ENCODE measurements around the gene UTP14A.
"Not testable (repeated sequence)": the region's sequence is repeated elsewhere in the genome, so short reads cannot be mapped to it uniquely, and the experiment has no call there.

Gene UTP14A, protein sequence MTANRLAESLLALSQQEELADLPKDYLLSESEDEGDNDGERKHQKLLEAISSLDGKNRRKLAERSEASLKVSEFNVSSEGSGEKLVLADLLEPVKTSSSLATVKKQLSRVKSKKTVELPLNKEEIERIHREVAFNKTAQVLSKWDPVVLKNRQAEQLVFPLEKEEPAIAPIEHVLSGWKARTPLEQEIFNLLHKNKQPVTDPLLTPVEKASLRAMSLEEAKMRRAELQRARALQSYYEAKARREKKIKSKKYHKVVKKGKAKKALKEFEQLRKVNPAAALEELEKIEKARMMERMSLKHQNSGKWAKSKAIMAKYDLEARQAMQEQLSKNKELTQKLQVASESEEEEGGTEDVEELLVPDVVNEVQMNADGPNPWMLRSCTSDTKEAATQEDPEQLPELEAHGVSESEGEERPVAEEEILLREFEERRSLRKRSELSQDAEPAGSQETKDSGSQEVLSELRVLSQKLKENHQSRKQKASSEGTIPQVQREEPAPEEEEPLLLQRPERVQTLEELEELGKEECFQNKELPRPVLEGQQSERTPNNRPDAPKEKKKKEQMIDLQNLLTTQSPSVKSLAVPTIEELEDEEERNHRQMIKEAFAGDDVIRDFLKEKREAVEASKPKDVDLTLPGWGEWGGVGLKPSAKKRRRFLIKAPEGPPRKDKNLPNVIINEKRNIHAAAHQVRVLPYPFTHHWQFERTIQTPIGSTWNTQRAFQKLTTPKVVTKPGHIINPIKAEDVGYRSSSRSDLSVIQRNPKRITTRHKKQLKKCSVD

DNA sequence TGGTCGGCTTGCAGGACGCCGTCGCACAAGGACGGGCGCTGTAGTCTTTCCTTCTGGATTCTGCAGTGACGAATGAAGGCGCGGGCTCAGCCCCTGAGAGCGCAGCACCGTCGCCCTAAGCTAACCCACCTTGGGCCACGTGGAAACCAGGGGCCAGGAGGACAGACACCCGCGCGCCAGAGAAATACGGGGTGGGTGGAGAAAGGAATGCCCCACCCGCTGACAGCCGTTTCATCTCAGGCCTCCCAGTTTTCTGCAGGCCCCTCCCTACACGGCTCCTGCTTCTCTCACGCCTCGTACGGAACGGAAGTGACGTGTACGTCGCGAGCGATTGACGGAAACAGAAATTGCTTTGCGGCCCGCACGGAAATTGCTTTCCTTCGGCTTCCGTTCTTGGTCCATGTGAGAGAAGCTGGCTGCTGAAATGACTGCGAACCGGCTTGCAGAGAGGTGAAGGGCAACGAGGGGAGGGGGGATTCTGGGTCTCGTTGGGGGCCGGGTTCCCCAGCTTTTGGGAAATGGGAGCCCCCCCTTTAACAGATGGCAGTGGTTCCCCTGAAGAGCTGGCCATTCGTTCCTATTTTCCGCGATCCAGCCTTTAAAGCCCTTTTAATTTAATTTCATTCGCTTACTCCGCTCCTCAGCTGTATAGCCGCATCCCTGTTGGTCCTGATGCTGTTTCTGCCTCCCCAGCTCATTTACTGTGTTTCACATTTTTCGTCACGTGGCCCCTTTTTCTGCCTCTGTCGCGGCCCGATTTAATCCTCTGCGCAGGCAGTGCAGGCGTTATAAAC lies at the start of gene UTP14A:
UTP14A (plus strand) TSS at position 378 of the 794 bp plus-strand sequence; CDS start at position 425, 47 bp downstream.
- peak; percentile 64 for DNase-seq (ENCODE audit: low spot score)

DNA sequence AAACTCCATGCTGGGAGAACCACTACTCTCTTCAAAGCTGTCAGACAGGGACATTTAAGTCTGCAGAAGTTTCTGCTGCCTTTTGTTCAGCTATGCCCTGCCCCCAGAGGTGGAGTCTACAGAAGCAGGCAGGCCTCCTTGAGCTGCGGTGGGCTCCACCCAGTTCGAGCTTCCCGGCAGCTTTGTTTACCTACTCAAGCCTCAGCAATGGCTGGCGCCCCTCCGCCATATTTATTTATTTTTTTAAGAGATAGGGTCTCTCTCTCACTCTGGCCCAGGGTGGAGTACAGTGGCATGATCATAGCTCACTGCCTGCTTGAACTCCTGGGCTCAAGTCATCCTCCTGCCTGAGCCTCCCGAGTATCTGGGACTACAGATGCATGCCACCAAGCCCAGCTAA lies 46.8 kb upstream of the UTP14A start:
- DNase-seq (ENCODE audit: low spot score) = not testable (repeated sequence)

DNA sequence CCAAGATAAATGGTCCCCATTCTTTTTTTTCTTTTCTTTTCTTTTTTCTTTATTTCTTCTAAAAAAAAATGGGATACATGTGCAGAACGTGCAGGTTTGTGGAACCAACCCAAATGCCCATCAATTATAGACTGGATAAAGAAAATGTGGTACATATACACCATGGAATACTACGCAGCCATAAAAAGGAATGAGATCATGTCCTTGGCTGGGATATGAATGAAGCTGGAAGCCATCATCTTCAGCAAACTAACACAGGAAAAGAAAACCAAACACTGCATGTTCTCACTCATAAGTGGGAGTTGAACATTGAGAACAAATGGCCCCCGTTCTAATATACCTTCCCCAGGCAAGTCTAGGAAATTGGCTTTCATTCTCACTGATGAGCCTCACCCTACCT lies 39.6 kb upstream of the UTP14A start:
- not testable (repeated sequence) for DNase-seq (ENCODE audit: low spot score)

DNA sequence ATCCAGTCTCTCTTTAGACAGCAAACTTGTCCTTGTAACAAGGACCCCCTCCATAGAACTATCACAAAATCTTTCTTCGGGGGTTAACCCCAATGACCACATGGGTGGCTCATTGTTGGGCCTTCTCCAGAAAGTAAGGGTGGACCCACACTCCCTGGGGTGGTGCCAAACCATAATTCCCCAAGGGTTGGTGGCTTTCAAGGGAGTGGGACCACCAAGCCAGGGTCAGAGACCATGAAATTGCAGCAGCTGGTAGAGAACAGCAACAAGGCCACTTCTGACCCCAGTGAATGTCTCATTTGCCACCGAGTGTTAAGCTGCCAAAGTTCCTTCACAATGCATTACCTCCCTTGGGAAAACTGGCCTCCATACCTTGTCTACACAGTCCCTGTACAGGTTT lies 33.4 kb upstream of the UTP14A start:
- DNase-seq (ENCODE audit: low spot score) = no peak

DNA sequence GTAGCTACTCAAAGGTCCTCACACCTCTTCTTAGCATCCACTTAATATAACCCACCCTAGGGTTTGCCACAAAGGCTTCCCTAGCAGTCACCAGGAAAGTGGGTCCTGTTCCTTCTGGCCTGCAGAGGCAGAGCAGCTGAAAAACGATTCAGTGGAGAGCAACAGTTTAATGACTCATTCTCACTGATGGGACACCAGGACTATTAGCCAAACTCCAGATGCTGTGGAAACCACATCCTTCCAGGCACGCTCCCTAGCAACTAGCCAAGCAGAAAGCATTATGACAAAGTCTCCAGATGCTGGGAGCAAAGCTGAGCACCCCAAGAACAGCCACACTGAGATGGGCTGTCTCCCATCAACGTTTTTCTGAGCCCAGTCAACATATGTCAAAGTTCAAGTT lies 30.3 kb upstream of the UTP14A start:
- DNase-seq (ENCODE audit: low spot score) = no peak

DNA sequence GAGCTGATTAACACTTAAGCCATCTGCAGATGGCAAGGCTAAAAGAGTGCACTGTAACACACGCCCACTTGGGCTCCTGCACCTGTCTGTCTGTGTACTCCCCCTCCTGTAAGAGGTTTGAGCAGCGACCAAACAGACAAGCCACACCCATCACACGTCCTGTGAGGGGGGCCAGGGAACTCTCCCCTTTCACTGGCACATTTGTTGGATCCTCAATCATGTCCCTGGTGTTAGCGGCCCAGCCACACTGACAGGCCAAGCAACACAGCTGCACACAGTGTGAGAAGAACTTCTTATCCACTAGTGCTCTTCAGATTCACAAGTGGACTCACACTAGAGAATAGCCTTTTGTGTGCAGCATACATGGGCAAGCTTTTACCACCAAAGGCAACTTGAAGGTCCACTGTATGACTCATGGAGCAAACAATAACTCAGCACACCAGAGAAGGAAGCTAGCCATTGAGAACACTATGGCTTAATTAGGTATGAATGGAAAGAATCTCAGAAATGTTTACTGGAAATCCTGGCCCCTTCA lies 29.1 kb upstream of the UTP14A start:
- no peak for DNase-seq (ENCODE audit: low spot score)

DNA sequence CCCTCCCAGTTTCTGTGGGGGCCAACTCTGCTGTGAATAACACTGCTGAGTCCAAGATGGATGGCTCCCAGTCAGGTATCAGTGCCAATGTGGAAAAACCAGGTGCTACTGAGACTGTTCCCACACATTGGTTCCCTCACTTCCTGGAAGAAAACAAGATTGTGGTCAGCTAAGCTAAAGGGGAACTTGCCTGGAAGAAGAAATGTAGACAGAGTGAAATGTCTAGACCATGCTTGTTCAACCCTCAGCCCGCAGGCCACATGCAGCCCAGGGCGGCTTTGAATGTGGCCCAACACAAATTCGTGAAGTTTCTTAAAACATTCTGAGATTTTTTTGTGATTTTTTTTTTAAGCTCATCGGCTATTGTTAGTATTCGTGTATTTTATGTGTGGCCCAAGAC lies 28.6 kb upstream of the UTP14A start:
- DNase-seq (ENCODE audit: low spot score) = no peak

DNA sequence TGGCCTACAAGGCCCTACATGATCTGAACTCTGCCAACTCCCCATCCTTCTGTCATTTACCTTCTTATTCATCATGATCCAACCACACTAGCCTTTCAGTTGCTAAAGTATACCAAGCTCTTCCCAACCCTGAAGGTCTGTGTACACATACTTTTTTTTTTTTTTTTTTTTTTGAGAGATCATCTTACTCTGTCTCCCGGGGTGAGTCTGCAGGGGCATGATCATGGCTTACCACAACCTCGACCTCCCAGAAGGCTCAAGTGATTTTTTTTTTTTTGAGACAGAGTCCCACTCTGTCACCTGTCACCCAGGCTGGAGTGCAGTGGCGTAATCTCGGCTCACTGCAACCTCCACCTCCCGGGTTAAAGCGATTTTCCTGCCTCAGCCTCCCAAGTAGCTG lies 5.9 kb upstream of the UTP14A start:
- no peak for DNase-seq (ENCODE audit: low spot score)

DNA sequence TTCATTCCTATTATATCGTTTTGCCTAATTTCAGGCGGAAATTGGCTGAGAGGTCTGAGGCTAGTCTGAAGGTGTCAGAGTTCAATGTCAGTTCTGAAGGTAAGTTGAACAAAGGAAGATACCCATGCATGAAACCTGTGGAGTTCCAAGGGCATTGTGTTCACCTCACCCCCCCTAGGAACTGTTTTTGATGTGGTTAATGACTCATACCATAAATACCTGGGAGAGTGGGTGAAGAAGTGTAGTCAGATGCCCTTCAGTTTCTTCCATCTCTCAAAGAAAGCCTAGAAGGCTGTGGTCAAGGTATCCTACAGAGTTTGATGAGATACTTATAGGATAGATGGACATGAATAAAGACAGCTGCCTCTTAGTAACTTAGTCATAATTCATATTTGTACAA lies 2.7 kb downstream of the UTP14A start:
- no peak for DNase-seq (ENCODE audit: low spot score)

DNA sequence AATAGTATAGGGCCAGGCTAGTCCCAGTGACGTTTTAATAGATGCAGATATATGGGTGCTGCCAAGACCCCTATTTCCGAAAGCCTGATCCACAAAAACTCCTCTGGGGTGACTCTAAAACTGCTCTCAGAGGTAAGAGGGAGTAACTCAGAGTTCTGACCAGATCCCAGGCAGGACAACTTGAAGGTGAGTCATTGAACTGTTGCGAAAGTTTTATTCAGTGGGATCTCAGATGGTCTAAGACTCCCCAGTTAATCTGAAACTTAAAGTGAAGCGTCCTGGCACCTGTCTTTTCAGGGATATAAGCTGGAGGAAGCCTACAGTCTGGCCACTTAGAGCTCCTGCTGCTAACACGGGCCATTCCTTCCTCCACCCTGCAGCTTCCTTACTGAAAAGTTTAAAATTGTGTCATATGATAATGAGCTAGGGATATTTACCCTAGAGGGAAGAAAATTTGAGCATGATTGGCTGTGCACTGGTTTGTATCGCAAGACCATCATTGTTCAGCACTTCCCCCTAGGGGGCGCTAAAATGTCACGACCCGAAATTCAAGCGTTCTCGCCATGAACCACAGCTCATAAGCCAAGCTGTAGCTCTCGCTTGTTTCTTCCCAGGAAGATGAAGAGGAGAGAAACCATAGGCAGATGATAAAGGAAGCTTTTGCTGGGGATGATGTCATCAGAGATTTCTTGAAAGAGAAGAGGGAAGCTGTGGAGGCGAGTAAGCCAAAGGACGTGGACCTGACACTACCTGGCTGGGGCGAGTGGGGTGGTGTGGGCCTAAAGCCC lies 19.5 kb downstream of the UTP14A start:
- DNase-seq (ENCODE audit: low spot score) = peak; percentile 55

DNA sequence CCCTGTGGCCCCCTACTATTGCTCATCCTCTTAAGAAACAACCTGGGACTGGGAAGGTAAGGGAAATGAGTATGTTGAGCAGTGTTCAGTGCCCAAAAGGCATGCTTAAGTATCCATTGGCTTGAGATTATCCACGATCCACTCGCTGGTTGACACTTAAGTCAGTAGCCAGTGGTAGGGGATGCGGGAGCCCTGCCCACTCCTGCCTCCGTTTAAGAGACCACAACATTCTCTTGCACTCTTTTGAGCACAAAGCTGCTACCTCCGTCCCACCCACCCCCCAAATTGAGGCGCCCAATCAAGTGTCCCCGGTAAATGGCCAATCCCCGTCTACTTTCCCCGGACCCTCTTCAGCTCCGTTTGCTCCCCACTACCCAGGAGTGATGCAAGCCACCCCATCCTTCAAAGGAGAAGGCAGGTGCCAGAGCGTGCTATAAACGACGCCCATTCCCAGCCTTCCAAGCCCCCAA lies 25.0 kb downstream of the UTP14A start:
- no peak for DNase-seq (ENCODE audit: low spot score)

DNA sequence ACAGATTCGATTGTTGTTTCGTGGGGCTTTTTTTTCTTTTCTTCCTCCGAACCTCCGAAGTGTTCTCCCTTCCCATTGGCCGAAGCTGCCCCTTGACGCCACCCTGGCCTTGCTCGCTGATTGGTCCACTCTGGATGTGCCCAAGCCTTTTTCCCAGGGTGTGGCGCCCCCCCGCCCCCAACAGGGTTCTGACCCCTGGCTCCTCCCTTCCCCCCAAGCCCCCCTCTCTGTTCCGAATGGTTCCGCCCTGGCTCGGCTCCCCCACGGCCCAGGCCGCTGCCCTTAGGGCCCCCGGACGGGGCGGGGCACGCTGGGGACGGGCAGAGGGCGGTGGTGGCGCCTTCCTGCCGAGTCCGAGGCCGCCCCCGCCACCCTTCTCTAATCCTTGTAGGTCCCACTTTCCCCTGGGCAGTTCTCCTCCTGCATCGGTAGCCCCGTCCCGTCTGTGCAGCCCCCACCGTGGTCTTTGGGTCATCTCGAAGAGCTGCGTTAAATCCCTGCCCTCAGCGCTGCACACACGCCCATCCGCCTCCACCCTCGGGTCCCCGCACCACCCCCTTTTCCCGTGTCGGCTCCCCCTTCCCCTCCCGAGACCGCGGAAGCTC lies 25.5 kb downstream of the UTP14A start:
- peak; percentile 92 for DNase-seq (ENCODE audit: low spot score)

DNA sequence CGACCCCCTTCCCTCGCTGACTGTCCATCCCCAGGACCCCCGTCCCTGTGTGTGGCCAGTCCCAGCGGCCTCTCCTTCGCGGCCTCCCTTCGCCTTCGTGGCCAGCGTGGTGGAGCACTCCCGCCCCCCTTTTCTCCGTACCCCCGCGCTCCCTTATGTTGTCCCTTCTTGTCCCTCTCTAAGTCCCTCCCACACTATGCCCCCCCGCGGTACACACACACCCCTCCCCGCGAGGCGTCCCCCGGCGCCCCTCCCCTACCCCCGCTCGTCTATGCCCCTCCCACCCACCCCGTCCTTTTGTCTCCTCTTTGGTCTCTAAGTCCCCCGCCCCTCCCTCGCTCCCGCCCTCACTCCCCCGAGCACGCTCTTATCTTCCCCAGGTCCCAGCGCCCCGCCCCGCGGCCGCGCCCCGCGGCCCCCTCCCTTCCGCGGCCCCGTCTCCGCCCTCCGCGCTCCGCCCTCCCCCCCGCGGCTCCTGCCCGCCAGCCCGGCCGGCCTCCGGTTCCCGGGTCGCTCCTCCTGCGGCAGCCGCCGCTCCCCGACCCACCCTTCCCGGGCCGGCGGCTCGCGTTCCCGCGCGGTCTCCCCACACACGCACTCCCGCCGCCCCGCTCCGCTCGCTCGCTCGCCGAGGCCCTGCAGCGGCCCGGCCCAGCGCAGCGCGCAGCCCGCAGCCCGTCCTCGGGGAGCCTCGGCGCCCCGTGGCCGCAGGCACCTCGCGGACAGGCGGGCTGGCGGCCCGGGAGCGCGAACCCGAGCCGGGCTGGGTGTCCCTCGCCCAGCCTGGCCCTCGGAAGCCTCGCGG lies 26.3 kb downstream of the UTP14A start:
- DNase-seq (ENCODE audit: low spot score) = peak; percentile 85

DNA sequence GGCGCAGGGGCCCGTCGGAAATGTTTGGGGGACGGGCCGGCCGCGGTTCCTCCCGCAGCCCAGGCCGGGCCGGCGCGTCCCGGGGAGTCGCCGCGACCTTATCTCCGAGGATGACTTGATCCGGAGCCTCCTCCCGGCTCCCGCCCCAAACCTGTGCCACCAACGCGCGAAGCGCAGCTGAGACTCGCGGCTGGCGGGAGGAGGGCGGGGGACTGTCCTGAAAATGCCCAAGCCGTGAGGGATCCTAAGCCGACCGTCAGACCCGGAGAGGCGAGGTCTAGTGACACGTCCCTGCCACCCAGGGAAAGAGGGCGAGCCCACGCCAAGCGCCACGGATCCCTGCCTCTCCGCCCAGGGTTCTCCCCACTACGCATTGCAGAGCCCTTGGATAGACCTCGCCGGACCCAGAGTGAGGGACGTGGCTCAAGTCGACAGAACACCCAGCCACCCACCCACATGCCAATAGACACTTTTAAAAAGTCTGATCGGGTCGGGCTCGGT lies 26.9 kb downstream of the UTP14A start:
- no peak for DNase-seq (ENCODE audit: low spot score)

DNA sequence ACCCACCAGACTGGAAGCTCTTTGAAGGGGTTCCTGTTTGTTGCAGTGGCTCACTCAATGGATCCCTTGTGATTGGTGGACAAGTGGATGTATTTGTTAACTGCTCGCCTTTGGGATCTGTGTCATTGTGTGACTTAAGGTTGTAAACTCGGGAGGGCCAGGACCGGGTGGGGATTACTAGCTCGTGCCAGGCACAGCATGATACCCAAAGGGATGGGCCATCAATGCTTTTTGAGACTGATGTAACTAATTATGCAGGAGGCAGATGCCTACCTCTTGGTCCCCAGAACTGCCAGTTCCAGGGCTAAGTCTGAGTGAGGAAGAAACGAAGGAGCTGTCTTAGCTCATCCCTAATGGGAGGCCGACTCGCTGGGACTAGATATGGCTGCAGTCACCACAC lies 27.7 kb downstream of the UTP14A start:
- DNase-seq (ENCODE audit: low spot score) = no peak

DNA sequence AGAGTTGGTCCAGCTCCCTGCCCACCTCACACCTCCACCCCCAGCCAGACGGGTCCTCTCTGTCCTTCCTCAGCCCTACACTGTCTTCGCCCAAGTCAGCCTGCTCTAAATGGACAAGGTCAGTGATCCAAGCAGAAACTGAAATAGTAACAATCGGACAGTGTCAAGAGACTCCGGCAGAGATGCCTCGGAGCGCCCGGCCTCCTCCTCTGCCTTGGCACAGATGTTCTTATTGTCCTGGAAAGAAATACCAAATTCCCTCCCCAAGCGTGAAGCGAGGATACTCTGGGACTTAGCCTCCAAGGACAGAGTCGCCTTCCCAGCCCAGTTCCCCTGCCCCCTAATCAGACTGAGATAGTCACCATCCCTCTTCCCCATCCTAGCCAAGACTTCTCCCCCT lies 28.5 kb downstream of the UTP14A start:
- no peak for DNase-seq (ENCODE audit: low spot score)

DNA sequence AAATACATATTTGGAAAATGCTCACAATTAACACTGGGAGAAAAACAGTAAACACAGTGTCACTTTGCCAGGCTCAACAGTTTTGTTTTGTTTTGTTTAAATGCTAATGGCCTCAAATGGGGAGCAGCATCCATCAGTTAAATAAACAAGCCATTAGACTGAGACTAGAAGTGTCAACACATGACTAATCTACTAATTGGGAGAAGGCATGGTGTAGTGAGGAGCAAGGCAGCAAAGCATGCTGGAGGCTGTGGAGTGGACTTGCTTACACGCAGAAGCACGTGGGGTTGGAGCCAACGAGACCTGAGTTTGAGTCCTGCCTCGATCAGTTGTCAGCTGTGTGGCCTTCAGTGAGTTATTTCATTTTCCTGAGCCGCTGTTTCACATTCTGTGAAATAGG lies 29.0 kb downstream of the UTP14A start:
- no peak for DNase-seq (ENCODE audit: low spot score)

DNA sequence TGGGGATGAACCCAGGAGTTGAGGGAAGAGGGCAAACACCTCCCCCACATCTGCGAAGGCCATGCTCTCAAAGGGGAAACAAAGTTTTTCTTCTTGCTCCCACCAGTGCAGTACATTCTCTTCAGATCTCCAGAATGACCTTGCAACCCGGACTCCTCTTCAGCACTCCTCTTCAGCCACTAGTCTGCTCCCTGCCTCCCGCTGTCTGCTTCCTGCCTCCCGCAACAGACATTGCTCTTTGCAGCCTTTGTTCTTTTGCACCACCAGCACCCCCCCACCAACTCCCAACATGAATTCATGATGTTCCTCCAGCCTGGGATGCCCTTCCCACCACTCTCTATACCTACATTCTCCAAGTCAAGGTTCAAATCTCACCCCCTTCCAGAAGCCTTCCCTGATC lies 32.1 kb downstream of the UTP14A start:
- DNase-seq (ENCODE audit: low spot score) = no peak

DNA sequence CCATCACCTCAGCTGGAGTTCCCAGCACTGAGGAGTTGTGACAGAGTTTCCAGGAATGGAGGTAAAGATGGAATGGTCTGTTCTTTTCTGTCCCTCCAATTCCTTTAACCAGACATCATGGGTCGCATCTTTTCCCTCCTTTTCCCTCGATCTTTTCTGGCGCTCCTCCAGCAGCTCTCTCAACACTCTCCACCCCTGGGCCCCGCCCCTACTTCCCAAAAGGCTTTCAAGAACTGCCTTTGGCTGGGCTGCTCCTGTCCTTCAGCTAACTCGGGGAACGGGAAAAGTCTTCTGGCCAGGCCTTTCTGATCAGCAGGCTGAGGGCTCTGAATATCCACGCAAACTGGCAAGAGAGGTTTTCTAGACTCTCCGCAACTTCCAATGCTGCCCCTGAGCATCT lies 34.0 kb downstream of the UTP14A start:
- DNase-seq (ENCODE audit: low spot score) = no peak

DNA sequence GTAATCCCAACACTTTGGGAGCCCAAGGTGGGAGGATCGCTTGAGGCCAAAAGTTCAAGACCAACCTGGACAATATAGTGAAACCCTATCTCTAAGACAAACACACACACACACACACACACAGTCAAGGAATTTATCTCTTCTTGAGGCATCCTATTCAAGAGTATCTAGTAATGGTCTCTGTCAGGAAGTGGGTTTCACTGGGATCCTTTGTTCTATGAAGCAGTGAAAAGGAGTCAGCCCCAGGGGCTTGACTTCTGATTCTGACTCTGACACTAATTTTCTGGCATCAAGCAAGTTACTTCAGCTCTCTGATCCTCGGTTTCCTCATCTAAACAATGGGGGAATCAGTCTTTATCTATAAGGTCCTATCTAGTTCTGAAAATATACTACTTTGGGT lies 34.8 kb downstream of the UTP14A start:
- DNase-seq (ENCODE audit: low spot score) = no peak

All from HuH-7 (cell line).